Adrenal gland (tissue), 19 donors: ENCODE data around the gene RAB11FIP5. TPM values are rescaled to one million over a fixed set of nuclear protein-coding genes. Genes with fewer than 3 reads are reported as not detected.

Source experiments
- DNase-seq, 7 donors: peaks; one replicate each; pipeline ENCODE4 v3.0.0-alpha.2; 2019 to 2020
- H3K27ac ChIP-seq, 5 donors: fragments of 200-600 bp; sonication (generic) in 4 of 5; 1 replicate in 3 of 5; 2 replicates in 2 of 5; pipeline versions ENCODE4 v1.5.1 to v1.8.0; 2016 to 2020; ENCODE audit warnings: mild to moderate bottlenecking in 1 of 5
- H3K27me3 ChIP-seq: fragments of 200-600 bp; 2 replicates; pipeline ENCODE4 v1.8.0; 2021
- H3K36me3 ChIP-seq, 2 donors: fragments of 200-600 bp; replicated peaks in 1 of 2; 1 replicate in 1 of 2; 2 replicates in 1 of 2; pipeline versions ENCODE4 v1.5.1 to v1.8.0; 2018 to 2022
- H3K4me1 ChIP-seq, 2 donors: fragments of 200-600 bp; replicated peaks in 1 of 2; 1 replicate in 1 of 2; 2 replicates in 1 of 2; pipeline versions ENCODE4 v1.5.1 to v1.8.0; 2018 to 2021
- H3K4me3 ChIP-seq, 4 donors: fragments of 200-600 bp; sonication (generic) in 3 of 4; one replicate each; pipeline ENCODE4 v1.5.1; 2016 to 2018
- H3K9me3 ChIP-seq, 3 donors: fragments of 200-600 bp; sonication (generic) in 1 of 3; replicated peaks in 1 of 3; 1 replicate in 2 of 3; 2 replicates in 1 of 3; pipeline versions ENCODE4 v1.5.1 to v1.8.0; 2016 to 2021
- POLR2A ChIP-seq, 2 donors: fragments of 450-650 bp; IDR thresholded peaks; one replicate each; pipeline ENCODE4 v1.6.1; 2017; ENCODE audit warnings: antibody characterized with exemption in 2 of 2, mild to moderate bottlenecking in 2 of 2, moderate library complexity in 1 of 2
- WGBS, 4 donors: extraction: QIAGEN DNeasy Blood & Tissue Kit in 2 of 4; methylation state at CpG; one replicate each; pipeline versions ENCODE4 v1.1.5 to v1.1.7; 2013 to 2017; 5-methylcytosine and 5-hydroxymethylcytosine counted together
- intact Hi-C, 2 donors: fragments of 100-400 bp; cut with DNase I; formaldehyde crosslinking; loops; one replicate each; pipeline versions ENCODE4 v1.14.1 to v1.15.0; 2022 to 2023
- long read RNA-seq, 10 donors: library from polyadenylated mRNA in 3 of 10; unstranded in 2 of 10; stranded (forward) in 1 of 10; transcript quantifications; one replicate each; pipeline ENCODE4 v2.0.0 and lab custom pipeline, GENCODE V29; 2021 to 2026
- polyA plus RNA-seq, 3 donors: library from polyadenylated mRNA; stranded (reverse); fragments of 200-250 nt in 2 of 3; fragments of 350-450 nt in 1 of 3; fragmentation: Illumina TruSeq in 1 of 3; extraction: RNeasy Lipid Tissue Mini Kit (QIAGEN cat#74804) in 1 of 3; gene quantifications; one replicate each; pipeline ENCODE4 v1.2.3, GENCODE V29; 2013 to 2014
- total RNA-seq, 9 donors: library from RNA; depleted of rRNA in 4 of 9; stranded (reverse); fragments of >200 nt in 4 of 9; fragments of 120-200 nt in 1 of 9; fragmentation: NEBNext Ultra II Directional in 1 of 9; extraction: Animal tissue kit (Norgen Biotek cat#: 25700) in 1 of 9; gene quantifications; one replicate each; pipeline versions ENCODE4 v1.1.0 to v1.2.4, GENCODE V29; 2013 to 2023
- TF ChIP-seq, protein P1 (sequence below), 6 experiments: fragments of 450-650 bp in 4 of 6; fragments of 200-600 bp in 2 of 6; sonication (generic) in 1 of 6; IDR thresholded peaks; 1 replicate in 5 of 6; 2 replicates in 1 of 6; pipeline versions ENCODE4 v1.5.1 to v1.8.0; 2016 to 2021; ENCODE audit warnings: antibody characterized with exemption in 6 of 6, mild to moderate bottlenecking in 2 of 6, moderate library complexity in 1 of 6
- donor health status: healthy with polysubstance abuse.
- donor health status: Bipolar disorder and iron deficiency.
- donor health status: DM: yes; HTN: yes; CAD: no.
- donor health status: DM: no; HTN: no; CAD: no.
- donor health status: DM: no; HTN: no; CAD: no.
- donor health status: DM: yes; HTN: yes; CAD: no.

RAB11FIP5 gene, protein sequence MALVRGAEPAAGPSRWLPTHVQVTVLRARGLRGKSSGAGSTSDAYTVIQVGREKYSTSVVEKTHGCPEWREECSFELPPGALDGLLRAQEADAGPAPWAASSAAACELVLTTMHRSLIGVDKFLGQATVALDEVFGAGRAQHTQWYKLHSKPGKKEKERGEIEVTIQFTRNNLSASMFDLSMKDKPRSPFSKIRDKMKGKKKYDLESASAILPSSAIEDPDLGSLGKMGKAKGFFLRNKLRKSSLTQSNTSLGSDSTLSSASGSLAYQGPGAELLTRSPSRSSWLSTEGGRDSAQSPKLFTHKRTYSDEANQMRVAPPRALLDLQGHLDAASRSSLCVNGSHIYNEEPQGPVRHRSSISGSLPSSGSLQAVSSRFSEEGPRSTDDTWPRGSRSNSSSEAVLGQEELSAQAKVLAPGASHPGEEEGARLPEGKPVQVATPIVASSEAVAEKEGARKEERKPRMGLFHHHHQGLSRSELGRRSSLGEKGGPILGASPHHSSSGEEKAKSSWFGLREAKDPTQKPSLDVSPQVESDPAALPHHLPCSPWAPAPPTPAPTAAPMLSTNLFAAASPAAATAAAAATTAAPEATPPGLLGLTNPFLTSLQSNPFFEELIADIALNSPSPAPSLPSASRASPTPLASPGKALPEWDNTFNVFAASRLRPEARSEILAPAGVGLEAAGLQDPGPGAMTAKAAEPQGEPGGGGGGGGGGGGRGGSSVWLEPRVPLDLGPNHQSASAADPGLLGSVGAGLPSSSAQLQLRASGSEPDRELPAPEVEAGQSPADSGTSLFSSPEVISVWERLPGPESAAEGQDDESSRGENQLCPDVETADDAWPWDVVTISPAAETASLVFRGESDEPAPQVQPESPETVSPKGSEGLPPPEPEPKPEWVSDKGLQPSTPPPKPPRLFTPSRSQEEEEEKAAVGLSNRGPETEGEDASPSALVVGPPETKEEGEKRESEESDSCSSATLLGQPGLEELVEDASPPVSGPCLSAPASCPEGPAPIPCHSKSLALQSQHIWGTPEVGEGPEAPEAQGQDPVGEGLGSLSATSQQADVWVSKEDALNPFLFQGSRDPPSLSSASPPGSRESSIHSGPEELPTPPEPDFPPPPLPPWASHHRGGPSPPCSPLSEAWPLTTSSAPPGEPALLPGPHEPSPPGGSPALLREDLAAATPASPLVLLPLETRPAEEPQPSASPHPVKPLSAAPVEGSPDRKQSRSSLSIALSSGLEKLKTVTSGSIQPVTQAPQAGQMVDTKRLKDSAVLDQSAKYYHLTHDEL (N-terminal part only)
- total RNA-seq (10 to 100 TPM in 8 of 9 donors, 1 to 10 TPM in 1; 3.3 to 38.0 (median 23.8) TPM), polyA plus RNA-seq (10 to 100 TPM in 1 of 3 donors, 1 to 10 TPM in 2; 8.9 to 46.7 (median 9.6) TPM)
- long read RNA-seq, donor 1, full-length matches to known transcripts = 1 of 1 reads
- long read RNA-seq, donor 1, partial matches to known transcripts = 0 of 1 reads
- long read RNA-seq, donor 1, other reads (novel, unspliced or antisense) = 0 of 1 reads
- long read RNA-seq, donor 2 = 0 reads
- long read RNA-seq, donor 3, full-length matches to known transcripts = 1 of 1 reads
- long read RNA-seq, donor 3, partial matches to known transcripts = 0 of 1 reads
- long read RNA-seq, donor 3, other reads (novel, unspliced or antisense) = 0 of 1 reads
- long read RNA-seq, donor 4, partial matches to known transcripts = 0 of 3 reads
- long read RNA-seq, donor 4, other reads (novel, unspliced or antisense) = 3 of 3 reads
- long read RNA-seq, donor 5, full-length matches to known transcripts = 66 of 84 reads
- long read RNA-seq, donor 5, partial matches to known transcripts = 3 of 84 reads
- long read RNA-seq, donor 5, other reads (novel, unspliced or antisense) = 15 of 84 reads
- long read RNA-seq, donor 6, partial matches to known transcripts = 0 of 1 reads
- long read RNA-seq, donor 6, other reads (novel, unspliced or antisense) = 1 of 1 reads
- long read RNA-seq, donor 7 = 0 reads
- long read RNA-seq, donor 8, full-length matches to known transcripts = 1 of 1 reads
- long read RNA-seq, donor 8, partial matches to known transcripts = 0 of 1 reads
- long read RNA-seq, donor 8, other reads (novel, unspliced or antisense) = 0 of 1 reads
- long read RNA-seq, donor 9 = 0 reads
- long read RNA-seq, donor 10, full-length matches to known transcripts = 2 of 2 reads
- long read RNA-seq, donor 10, partial matches to known transcripts = 0 of 2 reads
- long read RNA-seq, donor 10, other reads (novel, unspliced or antisense) = 0 of 2 reads

DNA sequence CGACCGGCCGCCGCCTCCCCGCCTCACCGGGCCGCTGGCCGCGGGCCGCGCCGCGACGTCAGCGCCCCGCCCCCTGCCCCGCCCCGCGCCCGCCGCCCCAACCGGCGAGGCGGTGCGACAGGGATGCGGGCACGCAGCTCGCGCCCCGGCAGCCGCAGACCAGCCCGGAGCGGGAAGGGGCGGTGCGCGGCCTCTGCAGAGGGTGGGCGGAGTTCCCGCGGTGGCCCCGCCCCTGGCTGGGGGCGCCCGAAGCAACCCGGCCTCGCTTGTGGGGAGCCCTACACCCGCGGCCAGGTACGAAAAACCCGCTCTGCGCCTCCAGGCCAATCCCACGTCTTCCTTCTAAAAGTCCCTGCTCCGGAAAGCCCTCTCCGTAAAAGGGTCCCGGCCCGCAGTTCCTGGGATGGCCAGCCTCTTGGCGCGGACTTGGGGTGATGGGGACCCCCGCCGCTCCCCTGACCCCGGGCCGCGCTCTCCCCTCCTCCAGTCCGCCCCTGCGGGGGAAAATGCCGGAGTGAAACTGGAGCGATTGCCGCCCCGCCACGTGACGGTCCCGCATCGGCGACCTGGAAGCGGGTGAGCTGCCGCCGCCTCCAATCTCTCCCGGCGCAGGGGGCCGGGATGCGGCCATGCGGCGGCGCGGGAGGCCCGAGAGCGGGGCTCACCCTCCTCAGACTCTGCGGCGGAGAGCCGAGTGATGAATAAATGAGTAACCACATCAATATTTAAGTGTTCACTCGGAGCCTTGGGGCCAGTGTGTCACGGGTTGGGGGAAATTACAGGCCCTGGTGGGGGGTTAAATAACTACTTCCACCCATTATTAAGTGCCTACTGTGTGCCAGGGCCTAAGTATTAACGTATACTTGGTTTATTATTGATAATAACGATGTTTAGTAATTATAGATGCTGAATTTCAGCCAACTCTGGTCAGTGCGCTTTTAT lies at the start of gene RAB11FIP5:
TSS of gene RAB11FIP5 (minus strand) at position 36 of the 942 bp plus-strand sequence. CDS start 171 bp downstream, outside the sequence.
- Histone ChIP-seq H3K27me3 (no peaks in the 10 kb centered on the region), H3K4me3 (peak within 1 kb of the TSS; percentile 41 to 69 (median 66)), H3K4me1 (peaks cover 12 to 21% of the 10 kb centered on the region in 2 donors), H3K36me3 (no peaks in the 10 kb centered on the region), H3K27ac (peak within 1 kb of the TSS in 4 of 5 donors; percentile 76 to 93 (median 85)), H3K9me3 (no peaks in the 10 kb centered on the region)
- TF ChIP-seq POLR2A (IDR thresholded peaks at IDR 0.05) = peak in 1 of 2 donors; percentile 76
- TF ChIP-seq, protein P1, sequence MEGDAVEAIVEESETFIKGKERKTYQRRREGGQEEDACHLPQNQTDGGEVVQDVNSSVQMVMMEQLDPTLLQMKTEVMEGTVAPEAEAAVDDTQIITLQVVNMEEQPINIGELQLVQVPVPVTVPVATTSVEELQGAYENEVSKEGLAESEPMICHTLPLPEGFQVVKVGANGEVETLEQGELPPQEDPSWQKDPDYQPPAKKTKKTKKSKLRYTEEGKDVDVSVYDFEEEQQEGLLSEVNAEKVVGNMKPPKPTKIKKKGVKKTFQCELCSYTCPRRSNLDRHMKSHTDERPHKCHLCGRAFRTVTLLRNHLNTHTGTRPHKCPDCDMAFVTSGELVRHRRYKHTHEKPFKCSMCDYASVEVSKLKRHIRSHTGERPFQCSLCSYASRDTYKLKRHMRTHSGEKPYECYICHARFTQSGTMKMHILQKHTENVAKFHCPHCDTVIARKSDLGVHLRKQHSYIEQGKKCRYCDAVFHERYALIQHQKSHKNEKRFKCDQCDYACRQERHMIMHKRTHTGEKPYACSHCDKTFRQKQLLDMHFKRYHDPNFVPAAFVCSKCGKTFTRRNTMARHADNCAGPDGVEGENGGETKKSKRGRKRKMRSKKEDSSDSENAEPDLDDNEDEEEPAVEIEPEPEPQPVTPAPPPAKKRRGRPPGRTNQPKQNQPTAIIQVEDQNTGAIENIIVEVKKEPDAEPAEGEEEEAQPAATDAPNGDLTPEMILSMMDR (IDR thresholded peaks at IDR 0.05) = peak in 2 of 6 experiments; percentile 7 to 16
- DNase-seq = peak; percentile 69 to 81 (median 74)
- 1 to 16% (median 3%) methylated on average over 10 to 93 of the region's 93 CpGs for WGBS, 4 donors
- intact Hi-C loops = no loop called here

GRCh38 chr2:73156539-73157124 lies 43.9 kb upstream of the RAB11FIP5 start:
- 9 to 36% (median 10%) methylated on average over 8 to 24 of the region's 24 CpGs for WGBS, 4 donors
- H3K27me3 ChIP-seq = peaks cover 5% of the 10 kb centered on the region
- peaks cover 0 to 7% of the 10 kb centered on the region in 2 donors for H3K4me1 ChIP-seq
- no peak overlapping the region for H3K4me3 ChIP-seq
- intact Hi-C loops = loop anchor here (2.0 to 10.0 kb wide), 4 partner anchors 70 to 264 kb away; no protein-coding TSS in a partner anchor
- H3K27ac ChIP-seq = no peak overlapping the region
- no peaks in the 10 kb centered on the region for H3K36me3 ChIP-seq
- no peak for TF ChIP-seq POLR2A (IDR thresholded peaks at IDR 0.05)
- TF ChIP-seq, protein P1 (IDR thresholded peaks at IDR 0.05) = peak; percentile 57 to 81 (median 74)
- DNase-seq = peak; percentile 61 to 79 (median 76)
- H3K9me3 ChIP-seq = no peaks in the 10 kb centered on the region
